ENCODE data around the gene CNPY1.

The CNPY1 gene

DNA sequence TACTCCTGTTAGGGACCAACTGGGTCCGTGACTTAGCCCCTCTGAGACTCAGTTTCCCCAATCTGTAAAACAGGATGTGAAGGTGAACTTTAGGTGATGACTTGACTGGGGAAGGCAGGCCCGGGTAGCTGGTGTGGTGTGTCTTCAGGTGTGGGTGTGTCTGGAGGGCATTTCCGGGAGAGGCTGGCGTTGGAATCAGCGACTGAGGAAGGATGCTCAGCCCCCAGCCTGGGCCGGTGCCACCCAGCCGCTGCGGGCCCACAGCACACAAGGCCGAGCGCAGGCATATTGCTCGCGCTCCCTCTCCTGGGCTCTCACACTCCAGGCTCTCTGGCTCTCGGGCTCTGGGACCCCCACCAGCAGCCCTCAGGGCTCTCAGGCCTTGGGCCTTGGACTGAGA is 31.7 kb upstream of the CNPY1 start:
- TF ChIP-seq, protein P1, sequence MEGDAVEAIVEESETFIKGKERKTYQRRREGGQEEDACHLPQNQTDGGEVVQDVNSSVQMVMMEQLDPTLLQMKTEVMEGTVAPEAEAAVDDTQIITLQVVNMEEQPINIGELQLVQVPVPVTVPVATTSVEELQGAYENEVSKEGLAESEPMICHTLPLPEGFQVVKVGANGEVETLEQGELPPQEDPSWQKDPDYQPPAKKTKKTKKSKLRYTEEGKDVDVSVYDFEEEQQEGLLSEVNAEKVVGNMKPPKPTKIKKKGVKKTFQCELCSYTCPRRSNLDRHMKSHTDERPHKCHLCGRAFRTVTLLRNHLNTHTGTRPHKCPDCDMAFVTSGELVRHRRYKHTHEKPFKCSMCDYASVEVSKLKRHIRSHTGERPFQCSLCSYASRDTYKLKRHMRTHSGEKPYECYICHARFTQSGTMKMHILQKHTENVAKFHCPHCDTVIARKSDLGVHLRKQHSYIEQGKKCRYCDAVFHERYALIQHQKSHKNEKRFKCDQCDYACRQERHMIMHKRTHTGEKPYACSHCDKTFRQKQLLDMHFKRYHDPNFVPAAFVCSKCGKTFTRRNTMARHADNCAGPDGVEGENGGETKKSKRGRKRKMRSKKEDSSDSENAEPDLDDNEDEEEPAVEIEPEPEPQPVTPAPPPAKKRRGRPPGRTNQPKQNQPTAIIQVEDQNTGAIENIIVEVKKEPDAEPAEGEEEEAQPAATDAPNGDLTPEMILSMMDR (IDR thresholded peaks at IDR 0.05; ENCODE audit: low read depth, low read length): no peak
- no peak overlapping the region for H3K4me3 ChIP-seq (ENCODE audit: low read depth, low read length)

GRCh38 chr7:155577509-155577905 is 31.1 kb upstream of the CNPY1 start:
- no peak overlapping the region for H3K4me3 ChIP-seq (ENCODE audit: low read depth, low read length)
- TF ChIP-seq, protein P1 (IDR thresholded peaks at IDR 0.05; ENCODE audit: low read depth, low read length): no peak

GRCh38 chr7:155576900-155577508 is 30.6 kb upstream of the CNPY1 start:
- TF ChIP-seq, protein P1 (IDR thresholded peaks at IDR 0.05; ENCODE audit: low read depth, low read length): no peak
- no peak overlapping the region for H3K4me3 ChIP-seq (ENCODE audit: low read depth, low read length)

GRCh38 chr7:155576416-155576815 is 30.1 kb upstream of the CNPY1 start:
- no peak overlapping the region for H3K4me3 ChIP-seq (ENCODE audit: low read depth, low read length)
- TF ChIP-seq, protein P1 (IDR thresholded peaks at IDR 0.05; ENCODE audit: low read depth, low read length): no peak

- TF ChIP-seq, protein P1 (IDR thresholded peaks at IDR 0.05; ENCODE audit: low read depth, low read length): no peak
- H3K4me3 ChIP-seq (ENCODE audit: low read depth, low read length): no peak overlapping the region
These were observed 28.4 kb upstream of the CNPY1 start for GRCh38 chr7:155574556-155575290.

DNA sequence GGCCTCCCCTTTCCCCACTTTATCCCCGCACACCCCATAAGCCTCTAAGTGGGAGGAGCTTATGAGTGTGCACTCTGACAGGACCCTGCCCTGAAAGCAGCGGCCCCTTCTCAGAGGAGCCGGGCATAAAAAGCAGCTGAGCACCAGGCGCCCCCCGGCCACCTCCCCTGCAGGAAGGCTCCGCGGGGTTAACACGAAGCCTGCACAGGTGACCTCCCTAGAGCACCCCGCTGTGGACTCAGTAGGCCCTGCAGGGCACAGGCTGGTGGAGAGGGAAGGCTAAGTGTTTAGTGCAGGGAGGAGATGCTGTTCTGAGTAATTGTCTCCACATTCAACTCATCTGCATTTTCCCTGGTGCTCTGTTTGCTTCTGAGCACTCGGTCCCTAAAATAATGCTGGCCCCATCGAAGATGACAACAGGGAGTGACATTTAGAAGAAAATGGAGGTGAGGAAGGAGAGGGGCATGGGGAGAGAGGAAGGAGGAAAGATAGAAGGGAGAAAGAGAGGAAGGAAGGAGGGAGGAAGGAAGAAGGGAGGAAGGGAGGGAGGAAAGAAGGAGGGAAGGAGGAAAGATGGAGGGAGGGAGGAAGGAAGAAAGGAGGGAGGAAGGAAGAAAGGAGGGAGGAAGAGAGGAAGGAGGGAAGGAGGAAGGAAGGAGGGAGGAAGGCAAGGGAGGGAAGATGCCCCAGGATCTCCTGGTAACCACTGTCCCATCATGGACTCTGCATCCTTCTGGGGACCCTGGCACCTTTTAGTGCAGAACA is 25.4 kb upstream of the CNPY1 start:
- TF ChIP-seq, protein P1 (IDR thresholded peaks at IDR 0.05; ENCODE audit: low read depth, low read length): no peak
- H3K4me3 ChIP-seq (ENCODE audit: low read depth, low read length): no peak overlapping the region

- TF ChIP-seq, protein P1 (IDR thresholded peaks at IDR 0.05; ENCODE audit: low read depth, low read length): no peak
- no peak overlapping the region for H3K4me3 ChIP-seq (ENCODE audit: low read depth, low read length)
These were observed 24.6 kb upstream of the CNPY1 start for GRCh38 chr7:155570991-155571390.
